HL-60/S4 treated with phorbol 12-myristate 13-acetate at 8.2 ng/mL for 4 days and 3 days (cell line): ENCODE measurements around the gene NMNAT3.
"Not testable (repeated sequence)": the region's sequence is repeated elsewhere in the genome, so short reads cannot be mapped to it uniquely, and the experiment has no call there.

Experiments used
- in situ Hi-C: fragments of 300-500 bp; cut with MboI; formaldehyde crosslinking; loops from 2 replicates; pipeline ENCODE4 v1.15.0; 2022; ENCODE audit warnings: low sequenced_read_pairs

NMNAT3 gene

DNA sequence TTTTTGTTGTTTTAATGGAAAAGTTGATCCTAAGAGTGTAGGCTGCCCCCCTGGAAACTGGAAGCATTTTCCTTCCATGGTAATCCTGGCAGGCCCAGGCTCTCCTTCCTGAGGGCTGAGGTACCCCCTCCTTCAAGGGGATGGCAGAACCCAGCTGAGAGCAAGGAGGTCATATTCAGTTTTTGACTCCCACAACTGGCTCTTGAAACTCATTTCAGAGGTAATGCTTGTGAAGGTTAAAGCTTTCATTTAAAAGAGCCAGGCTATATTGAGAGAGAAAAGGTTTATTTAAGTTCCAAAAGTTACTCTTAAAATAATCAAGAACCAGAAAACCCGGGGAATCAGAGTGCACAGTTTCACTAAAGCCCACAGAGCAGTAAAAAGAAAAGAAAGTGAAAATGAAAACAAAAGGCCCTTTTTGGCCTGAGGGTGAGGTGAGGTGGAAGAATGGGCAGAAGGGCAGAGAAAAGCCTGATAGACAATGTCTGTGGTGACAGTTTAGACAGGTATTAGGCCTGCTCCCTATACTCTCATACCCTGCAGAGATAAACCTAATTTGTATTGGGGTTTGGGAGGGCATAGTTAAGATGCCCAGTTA, 91.3 kb downstream of the NMNAT3 start:
- in situ Hi-C loops = no loop called here

DNA sequence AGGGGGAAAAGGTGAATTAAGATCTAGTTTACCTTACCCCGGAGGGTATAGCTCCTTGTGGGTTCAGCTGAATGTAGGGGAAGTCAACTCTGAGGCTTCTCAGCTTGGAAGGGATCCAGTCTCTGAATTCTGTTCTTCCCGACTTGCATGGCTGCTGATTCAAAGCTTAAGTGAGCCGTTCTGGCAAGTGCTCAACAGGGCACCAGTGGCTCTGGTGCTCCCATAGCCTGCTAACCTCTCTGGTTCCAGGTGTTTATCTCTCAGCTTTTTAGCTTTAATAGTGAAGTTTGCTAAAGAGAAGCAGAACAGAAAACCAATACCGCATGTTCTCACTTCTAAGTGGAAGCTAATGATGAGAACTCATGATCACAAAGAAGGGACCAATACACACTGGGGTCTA, 92.0 kb downstream of the NMNAT3 start:
- in situ Hi-C loops = no loop called here

DNA sequence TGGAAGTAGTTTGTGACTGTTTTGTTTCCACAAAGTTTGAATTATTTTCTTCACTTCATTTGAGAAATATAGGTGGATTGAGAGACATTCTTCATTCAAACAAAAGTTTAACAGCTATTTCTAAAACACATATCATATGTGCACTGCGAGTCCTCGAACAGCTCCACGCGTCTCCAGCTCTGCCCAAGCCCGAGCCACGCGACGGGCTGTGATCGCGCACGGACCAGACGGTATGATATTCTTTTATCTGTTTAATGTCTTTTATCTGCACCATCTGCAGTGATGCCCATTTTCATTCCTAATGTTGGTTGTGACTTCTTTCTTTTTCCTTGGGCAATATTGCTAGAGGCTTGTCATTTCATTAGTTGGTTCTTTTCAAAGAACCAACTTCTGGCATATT, 94.1 kb downstream of the NMNAT3 start:
- in situ Hi-C loops = not testable (repeated sequence)

DNA sequence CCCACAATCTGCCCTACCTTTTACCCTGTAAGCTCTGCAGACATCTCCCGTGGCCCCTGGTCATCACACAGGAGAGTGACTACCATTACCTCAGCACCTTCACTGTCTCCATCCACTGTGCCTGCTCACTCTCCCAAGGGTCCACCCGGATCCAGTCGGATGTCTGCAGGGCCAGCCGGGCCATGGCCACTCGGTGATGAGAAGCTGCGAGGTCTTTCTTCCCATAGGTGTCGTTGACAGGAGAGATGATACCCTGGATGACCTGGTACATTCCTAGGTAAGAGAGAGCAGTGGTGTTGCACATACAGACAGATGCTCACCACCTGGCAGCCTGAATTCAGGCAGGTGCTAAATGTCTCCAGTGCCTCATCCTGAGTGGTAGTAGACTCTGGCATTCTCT, 99.0 kb downstream of the NMNAT3 start:
- in situ Hi-C loops = no loop called here

DNA sequence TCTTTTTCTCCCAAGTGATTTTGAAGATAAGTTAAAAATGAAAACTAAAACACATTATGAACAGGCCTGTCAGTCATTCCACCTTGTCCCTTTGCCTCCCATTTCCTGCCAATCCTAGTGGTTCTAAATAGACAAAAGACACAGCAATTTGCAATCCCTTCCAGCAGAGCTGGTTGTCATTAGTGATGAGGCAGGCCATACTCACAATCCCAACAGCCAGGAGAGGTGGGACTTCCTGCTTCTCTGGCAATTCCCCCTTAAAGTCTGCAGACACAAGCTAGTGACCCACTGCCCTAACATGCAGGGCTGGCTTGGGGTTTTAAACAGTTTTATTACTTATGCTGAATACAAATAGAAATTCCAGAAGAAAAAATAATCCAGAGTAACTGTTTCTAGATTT, 99.9 kb downstream of the NMNAT3 start:
- in situ Hi-C loops = no loop called here

DNA sequence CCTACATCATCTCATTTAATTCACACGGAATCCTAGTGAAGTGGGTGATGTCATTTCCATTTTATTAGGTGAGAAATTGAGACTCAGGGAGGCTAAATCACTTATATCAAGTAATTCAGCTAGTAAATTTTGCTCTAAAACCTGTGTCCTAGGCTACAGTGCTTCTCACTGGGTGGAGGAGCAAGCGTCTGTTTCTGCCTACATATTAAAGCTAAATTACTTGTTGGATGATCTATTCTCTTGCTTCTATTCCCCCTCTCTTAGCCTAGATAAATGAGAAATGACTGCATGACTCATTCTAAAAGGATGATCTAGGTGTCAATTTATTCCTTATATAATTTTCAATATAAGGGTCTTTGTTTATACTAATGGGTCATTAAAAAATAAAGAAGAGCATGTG, 100.4 kb downstream of the NMNAT3 start:
- in situ Hi-C loops = no loop called here

DNA sequence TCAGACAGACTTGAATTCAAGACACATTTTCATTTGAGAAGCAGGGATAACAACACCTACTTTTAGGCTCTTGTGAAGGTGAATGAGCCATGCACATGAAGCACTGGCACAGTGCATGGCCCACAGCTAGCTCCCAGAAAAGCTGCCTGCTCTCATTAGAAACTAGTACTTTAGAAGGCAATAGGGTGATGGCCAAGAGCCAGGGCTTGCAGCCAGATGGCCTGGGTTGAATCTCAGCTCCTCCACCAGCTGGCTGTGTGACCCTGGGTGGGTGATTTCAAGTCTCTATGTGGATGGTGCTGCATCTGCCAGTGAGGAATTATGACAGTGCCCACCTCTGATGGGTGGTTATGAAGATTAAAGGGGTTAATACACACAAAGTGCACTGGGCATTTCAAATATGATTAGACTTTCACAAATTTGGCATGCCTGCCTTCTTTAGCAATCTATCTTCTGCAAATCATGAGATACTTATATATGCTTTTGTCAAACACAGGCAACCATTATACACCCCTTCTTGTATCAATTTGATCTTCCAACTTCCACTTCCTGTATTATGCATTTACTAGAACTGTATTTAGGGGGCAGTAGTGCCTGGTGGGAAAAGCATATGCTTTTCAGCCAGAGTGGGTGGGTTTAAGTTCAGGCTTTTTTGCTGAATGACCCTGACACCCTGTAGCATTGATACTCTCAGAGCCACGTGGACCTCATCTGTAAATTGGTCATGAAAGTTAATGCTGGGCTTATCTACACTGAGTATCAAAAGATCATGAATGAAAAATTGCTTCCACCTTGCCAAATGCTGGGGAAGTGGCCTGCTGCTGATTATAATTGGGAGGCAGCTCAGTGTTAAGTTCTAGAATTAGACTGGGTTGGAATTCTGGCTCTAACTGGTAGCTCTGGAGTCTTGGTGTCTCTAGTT, 103.5 kb downstream of the NMNAT3 start:
- in situ Hi-C loops = no loop called here

DNA sequence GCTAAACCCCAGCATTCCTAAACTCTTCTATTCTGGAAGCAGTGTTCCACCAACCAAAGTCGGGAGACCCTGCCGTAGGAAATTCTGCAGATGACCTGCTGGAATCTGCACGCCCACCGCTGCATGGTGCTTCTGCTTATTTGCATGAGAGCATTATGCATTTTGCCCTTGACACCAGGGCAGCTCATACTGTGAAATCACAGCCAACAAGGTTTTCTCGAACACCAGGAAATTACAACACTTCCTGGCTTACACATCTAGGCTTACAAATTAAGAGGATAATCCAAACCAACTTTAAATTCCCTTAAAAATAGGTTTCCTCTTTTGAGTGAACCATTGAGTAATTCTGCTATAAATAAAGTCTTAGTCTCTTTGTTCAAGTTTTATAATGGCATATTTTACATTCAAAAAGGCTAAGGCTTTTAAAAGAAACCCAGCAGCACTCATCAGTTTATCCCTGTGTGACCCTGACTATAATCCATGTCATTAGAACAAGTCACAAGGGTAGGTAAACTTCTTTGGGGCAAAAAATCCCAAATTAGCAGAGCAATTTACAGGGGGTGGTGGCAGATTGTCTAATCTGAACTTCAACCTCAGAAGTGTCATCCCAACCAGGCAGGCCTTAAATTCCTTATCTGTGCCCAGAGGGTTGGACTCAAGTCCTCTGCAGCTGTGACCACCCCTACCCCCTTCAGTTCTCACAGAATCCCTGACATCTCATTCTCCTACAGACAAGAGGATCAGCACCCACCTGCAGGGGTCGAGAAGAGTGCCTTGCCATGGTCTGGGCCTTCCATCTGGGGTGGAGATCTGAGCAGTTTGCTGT, 104.7 kb downstream of the NMNAT3 start:
- in situ Hi-C loops = no loop called here

DNA sequence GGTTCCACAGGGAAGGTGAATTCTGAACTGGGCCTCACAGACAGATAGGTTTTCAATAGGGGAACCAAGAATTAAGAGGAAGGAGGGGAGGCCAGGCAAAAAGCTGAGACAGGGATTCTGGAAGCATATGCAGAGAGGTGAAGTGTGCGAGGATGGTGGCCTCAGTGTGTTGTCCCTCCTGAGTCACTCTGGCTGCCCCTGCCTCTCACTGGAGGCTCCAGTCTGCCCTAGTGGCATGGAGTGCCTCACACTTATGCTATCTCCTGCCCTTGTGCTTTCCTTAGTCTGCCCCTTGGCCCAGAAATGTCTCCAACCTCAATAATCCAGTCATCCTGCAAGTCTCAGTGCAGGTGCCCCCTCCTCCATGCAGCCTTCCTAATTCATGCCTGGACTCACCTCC, 106.1 kb downstream of the NMNAT3 start:
- in situ Hi-C loops = no loop called here

DNA sequence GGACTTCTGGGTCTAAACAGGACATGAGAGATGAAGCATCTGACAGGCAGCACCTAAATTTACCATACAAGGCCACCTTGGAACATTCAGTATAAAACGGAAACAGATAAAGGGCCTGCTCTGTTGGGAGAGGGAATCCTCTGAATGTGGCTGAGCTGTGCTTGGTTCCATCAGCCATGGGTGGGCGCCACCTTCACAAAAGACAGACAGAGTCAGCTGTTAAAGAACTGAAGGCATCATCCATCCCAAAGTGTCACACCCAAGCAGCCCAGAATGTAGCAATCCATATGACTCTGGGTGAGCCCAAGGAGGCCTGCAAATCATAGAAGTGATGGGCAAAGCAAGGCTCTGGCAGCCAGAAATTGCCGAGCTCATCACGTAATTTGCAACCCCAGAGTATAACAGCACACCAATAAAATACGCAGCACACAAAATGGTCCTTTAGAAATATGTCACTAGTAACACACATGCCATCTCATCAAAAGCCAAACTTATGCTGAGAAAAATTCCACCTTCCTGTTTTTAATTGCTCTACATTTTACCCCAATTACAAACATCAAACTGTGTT, 113.4 kb downstream of the NMNAT3 start:
- in situ Hi-C loops = no loop called here

DNA sequence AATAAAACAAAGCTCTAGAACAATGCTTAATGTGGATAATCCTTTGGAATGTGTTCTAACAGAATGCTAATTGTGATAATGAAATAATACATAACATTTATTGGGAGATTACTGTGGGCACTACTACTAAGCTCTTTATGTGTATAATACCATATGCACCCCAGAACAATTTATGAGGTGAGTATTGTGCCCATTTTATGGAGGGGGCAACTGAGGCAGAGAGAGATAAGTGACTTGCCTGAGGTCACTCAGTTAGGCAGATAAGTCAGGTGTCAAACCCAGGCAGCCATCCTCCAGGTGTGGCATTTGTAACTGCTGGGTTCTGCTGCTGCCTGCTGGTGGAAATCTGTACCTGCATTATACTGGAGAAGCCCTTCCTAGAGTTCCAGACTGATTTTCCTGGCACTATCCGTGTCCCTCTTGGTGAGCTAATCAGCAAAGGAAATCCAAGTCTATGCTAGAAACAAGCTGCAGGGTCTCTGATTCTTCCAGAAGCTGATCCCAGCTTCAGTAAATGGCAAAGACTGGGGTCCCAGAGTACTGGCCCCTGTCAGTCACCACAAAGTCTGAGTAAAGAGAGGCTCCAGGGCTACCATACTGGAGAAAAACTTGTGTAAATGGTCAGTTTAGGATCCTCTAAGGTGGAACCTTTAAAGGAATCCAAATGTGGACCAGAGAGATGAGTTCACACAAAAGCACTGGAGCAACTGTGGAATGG, 115.7 kb downstream of the NMNAT3 start:
- in situ Hi-C loops = no loop called here

DNA sequence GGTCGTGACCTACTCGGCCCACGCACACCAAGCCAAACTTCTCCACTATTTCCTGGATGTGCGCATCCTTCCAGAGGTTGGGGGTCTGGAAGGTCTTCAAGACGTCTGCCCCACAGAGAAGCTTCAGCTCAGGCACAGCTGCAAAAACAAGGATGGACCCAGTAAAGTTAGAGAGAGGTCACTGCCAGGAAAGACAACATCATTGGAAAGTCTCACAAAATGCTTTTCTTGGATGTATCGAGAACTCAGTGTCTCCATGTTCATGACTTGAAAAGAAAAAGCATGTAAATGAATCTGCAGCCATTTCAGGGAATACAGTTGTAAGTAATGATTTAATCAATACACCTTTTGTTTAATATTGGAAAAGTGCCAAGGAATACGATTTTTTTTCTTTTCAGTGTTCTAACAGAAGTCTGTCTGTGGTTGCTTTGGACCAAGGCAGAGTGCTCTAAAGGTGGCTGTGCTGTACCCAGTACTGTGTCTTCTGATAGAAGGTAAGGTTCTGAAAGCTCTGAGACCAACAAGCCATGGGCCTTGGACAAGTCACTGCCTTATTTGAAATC, 116.4 kb downstream of the NMNAT3 start:
- in situ Hi-C loops = no loop called here

DNA sequence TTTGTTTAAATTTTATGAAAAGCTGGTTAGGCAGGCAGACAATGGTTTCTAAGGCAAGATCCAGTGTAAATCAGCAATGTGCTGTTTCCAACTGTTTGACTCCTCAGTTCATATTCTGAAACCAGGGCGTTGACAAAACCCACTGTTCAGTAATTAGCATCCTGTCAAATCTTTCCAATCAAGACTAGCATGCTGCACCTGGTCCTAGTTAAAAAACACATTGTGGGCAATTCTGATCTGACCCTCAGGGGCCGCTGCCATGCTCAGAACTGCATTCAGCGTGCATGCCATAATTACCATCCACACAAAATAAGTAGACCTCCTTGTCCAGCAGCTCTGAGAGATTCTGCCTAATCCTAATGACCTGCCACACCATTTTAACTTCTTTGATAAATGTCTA, 117.4 kb downstream of the NMNAT3 start:
- in situ Hi-C loops = no loop called here

DNA sequence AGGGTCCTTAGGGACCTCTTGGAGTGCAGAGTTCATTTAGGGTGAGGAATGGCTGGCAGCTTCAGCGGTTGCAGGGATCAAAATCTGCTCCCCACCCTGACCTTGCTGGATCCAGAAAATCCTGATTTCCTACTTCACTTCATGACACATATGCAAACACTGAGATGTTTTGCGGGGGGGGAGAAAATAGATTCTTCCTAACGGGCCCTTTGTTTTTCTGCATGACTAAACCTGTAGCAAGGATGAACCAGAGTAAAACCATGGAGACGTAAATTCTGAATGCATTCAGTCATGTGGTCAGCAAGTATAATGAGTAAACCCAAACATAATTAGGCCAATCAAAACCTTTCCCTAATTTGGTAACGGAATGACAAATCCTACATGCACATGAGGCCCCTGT, 118.2 kb downstream of the NMNAT3 start:
- in situ Hi-C loops = no loop called here

DNA sequence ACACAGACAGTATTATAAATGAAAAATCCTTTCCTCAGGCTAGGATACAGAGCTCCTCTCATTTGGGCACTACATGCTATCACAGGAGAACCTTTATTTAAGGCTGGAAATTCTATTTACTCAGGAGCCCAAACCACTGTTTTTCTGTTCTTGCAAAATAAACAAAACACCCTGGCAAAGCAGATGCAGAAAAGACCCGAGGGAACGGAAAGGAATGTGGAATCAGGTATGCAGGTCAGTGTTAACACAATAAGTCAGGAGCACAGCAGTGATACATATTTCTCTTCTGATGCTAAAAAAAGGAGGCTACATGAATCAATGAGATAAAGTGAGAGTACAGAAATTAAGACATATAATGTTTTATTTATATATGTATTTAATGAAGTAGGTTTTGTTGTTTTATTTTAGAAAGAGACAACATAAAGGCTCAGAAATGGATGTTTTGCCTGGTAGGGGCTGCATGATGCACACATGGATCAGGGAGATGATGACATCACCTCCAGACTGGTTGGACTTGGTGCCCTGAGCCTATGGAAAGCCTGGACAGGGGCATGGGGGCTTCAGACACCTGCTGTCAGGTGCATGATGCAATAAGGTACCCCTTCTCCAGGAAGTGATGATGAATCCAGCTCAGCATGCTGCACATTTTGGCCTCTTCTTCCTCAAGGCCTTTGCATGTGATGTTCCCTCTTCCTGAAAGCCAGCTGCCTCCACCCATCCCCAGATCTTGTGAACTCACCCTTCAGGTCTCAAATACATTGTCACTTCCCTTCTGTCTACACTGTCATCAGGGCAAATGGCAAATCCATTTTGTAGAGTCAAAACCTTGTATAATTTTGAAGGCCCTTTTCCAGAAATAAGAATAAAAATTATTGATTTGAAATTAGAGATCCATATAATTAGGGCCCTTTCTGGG, 119.2 kb downstream of the NMNAT3 start:
- in situ Hi-C loops = no loop called here

DNA sequence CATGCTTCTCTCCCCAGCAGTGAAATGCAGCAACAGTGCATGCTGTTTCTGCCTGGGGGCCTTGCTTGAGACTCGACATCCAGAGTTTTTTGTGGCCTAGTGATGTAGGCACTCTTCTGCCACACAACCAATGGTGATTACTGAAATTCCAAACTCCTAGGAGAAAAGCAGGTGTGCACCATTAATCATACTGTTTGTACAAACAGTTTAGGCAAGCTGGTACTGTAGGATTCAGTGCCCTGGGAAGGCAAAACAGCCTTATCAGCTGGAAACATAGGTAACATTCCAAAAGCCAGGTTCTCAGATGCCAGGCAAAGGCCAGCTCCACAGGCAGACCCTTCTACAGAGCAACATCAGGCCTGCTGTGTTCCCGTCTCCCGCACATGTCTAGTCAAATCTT, 120.7 kb downstream of the NMNAT3 start:
- in situ Hi-C loops = no loop called here

DNA sequence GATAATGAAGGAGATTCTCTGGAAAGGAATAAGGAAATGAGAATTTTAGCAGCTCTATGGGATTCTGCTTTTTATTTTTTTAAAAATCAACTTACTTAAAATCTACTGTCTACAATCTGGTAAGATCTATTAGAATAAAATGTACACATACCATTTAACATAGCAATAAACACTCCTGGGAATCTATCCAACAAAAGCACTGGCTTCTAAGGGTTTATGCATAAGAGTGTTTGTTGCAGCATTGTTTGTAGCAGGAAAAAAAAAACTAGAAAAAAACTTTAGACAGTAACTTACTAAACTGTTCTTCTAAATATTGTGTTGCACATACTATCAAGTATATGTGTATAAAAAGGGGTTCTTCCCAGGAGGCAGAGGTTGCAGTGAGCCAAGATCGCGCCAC, 122.5 kb downstream of the NMNAT3 start:
- in situ Hi-C loops = no loop called here

DNA sequence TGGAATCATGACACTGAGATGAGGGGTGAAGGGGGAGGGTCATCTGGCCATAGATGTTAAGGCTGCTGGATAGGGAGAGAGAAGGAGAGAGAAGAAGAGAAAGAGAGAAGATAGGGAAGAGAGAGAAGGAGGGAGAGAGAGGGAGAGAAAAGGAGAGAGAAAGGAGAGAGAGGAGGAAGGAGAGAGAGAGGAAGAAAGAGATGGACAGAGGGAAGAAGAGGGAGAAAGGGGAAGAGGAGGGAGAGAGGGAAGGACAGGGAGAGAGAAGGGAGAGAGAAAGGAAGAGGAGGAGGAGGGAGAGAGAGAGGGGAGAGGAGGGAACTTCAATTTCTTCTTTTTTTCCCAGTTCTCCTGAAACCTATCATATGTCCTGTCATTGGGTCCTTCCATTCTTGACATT, 123.1 kb downstream of the NMNAT3 start:
- in situ Hi-C loops = no loop called here

DNA sequence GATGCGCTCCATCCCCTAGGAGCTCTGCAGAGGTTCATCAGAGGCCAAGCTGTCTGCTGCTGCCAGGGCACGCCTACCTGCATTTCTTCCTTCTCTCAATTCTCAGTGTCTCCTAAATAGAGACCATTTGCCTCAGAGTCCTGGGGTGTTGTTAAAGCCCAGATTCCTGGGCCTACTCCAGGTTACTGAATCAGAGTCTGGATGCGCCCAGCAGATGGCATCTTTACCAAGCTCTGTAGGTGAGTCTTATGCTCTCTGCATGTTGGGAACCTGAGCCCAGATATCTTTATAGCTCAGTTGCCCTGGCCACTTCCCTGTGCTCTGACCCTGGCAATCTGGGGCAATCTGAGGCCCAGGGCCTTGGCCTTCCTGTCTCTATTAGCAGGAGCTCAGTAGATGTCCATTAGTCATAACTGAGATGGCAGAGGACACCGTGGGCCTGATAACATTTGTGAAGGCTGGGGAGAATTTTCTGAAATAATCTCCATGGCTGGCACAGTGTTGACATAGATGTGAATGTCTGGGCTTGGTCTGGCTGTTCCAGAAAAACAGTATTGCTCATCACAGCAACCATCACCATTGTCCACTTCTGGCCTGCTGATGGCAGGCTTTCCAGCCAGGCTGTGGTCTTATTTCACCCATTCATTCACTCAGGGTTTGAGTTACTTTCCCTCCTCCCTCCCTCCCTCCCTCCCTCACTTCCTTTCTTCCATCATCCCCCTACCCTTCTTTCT, 125.0 kb downstream of the NMNAT3 start:
- in situ Hi-C loops = no loop called here
